Measurements from ENCODE around the gene DTWD2.
"Not testable (repeated sequence)": the region's sequence is repeated elsewhere in the genome, so short reads cannot be mapped to it uniquely, and the experiment has no call there.

The DTWD2 gene

GRCh38 chr5:118998861-118999260 is 10.5 kb upstream of the DTWD2 start:
- DNase-seq (ENCODE audit: low read depth, low spot score) = not testable (repeated sequence)

GRCh38 chr5:118996098-118996497 is 7.8 kb upstream of the DTWD2 start:
- DNase-seq (ENCODE audit: low read depth, low spot score) = no peak

GRCh38 chr5:118994595-118994994 is 6.2 kb upstream of the DTWD2 start:
- DNase-seq (ENCODE audit: low read depth, low spot score) = no peak

- not testable (repeated sequence) for DNase-seq (ENCODE audit: low read depth, low spot score)
Measured at GRCh38 chr5:118993118-118993517, 4.8 kb upstream of the DTWD2 start.

GRCh38 chr5:118992055-118992454 is 3.7 kb upstream of the DTWD2 start:
- DNase-seq (ENCODE audit: low read depth, low spot score) = not testable (repeated sequence)

GRCh38 chr5:118990582-118990981 is 2.2 kb upstream of the DTWD2 start:
- no peak for DNase-seq (ENCODE audit: low read depth, low spot score)

- no peak for DNase-seq (ENCODE audit: low read depth, low spot score)
Measured at GRCh38 chr5:118989816-118990215, 1.5 kb upstream of the DTWD2 start.

GRCh38 chr5:118988866-118989180 is 476 bp upstream of the DTWD2 start:
- DNase-seq (ENCODE audit: low read depth, low spot score) = no peak

GRCh38 chr5:118984602-118985001 is 3.7 kb downstream of the DTWD2 start:
- no peak for DNase-seq (ENCODE audit: low read depth, low spot score)

- DNase-seq (ENCODE audit: low read depth, low spot score) = no peak
Measured at GRCh38 chr5:118981783-118982182, 6.6 kb downstream of the DTWD2 start.

- no peak for DNase-seq (ENCODE audit: low read depth, low spot score)
Measured at GRCh38 chr5:118980438-118980837, 7.9 kb downstream of the DTWD2 start.

- DNase-seq (ENCODE audit: low read depth, low spot score) = no peak
Measured at GRCh38 chr5:118980017-118980416, 8.3 kb downstream of the DTWD2 start.

GRCh38 chr5:118973779-118974445 is 14.4 kb downstream of the DTWD2 start:
- not testable (repeated sequence) for DNase-seq (ENCODE audit: low read depth, low spot score)

GRCh38 chr5:118968925-118969375 is 19.4 kb downstream of the DTWD2 start:
- no peak for DNase-seq (ENCODE audit: low read depth, low spot score)

- no peak for DNase-seq (ENCODE audit: low read depth, low spot score)
Measured at GRCh38 chr5:118968406-118968911, 19.9 kb downstream of the DTWD2 start.

GRCh38 chr5:118967059-118967508 is 21.3 kb downstream of the DTWD2 start:
- no peak for DNase-seq (ENCODE audit: low read depth, low spot score)

- no peak for DNase-seq (ENCODE audit: low read depth, low spot score)
Measured at GRCh38 chr5:118965890-118966289, 22.5 kb downstream of the DTWD2 start.

- DNase-seq (ENCODE audit: low read depth, low spot score) = not testable (repeated sequence)
Measured at GRCh38 chr5:118964970-118965369, 23.4 kb downstream of the DTWD2 start.

GRCh38 chr5:118964388-118964787 is 24.0 kb downstream of the DTWD2 start:
- DNase-seq (ENCODE audit: low read depth, low spot score) = not testable (repeated sequence)

- no peak for DNase-seq (ENCODE audit: low read depth, low spot score)
Measured at GRCh38 chr5:118963169-118963568, 25.2 kb downstream of the DTWD2 start.

GRCh38 chr5:118960557-118960956 is 27.8 kb downstream of the DTWD2 start:
- no peak for DNase-seq (ENCODE audit: low read depth, low spot score)

- no peak for DNase-seq (ENCODE audit: low read depth, low spot score)
Measured at GRCh38 chr5:118956727-118957126, 31.6 kb downstream of the DTWD2 start.

GRCh38 chr5:118953652-118954005 is 34.7 kb downstream of the DTWD2 start:
- no peak for DNase-seq (ENCODE audit: low read depth, low spot score)

Data from activated CD4-positive, CD25-positive, alpha-beta regulatory T cell treated with anti-CD3 and anti-CD28 coated beads, Interleukin-2, amount 50 U/mL, for 16 hours (primary cell).